Loucy (cell line): ENCODE measurements around the gene COL8A1.

Source experiments
- H2AFZ ChIP-seq: fragments of 200-600 bp; sonication (generic); 2 replicates; pipeline ENCODE4 v1.6.0; 2016; ENCODE audit warnings: antibody characterized with exemption, mild to moderate bottlenecking, low read length, moderate library complexity
- H3F3A ChIP-seq: fragments of 200-600 bp; 2 replicates; pipeline ENCODE4 v1.6.0; 2016; ENCODE audit warnings: antibody characterized with exemption, low read depth, mild to moderate bottlenecking
- H3K27me3 ChIP-seq: fragments of 200-600 bp; sonication (generic); 2 replicates; pipeline ENCODE4 v1.6.1; 2014; ENCODE audit warnings: low read length, mild to moderate bottlenecking; ENCODE audit not compliant: insufficient read depth, poor library complexity, severe bottlenecking
- H3K36me3 ChIP-seq: fragments of 200-600 bp; sonication (generic); 2 replicates; pipeline ENCODE4 v1.6.1; 2016; ENCODE audit warnings: low read length; ENCODE audit not compliant: insufficient read depth
- H3K4me1 ChIP-seq: fragments of 200-600 bp; sonication (generic); 2 replicates; pipeline ENCODE4 v1.5.1; 2014; ENCODE audit warnings: low read length, mild to moderate bottlenecking; ENCODE audit not compliant: insufficient read depth, poor library complexity, severe bottlenecking
- H3K4me2 ChIP-seq: fragments of 200-600 bp; sonication (generic); 2 replicates; pipeline ENCODE4 v1.6.0; 2014; ENCODE audit warnings: antibody characterized with exemption, low read length, low read depth, mild to moderate bottlenecking; ENCODE audit not compliant: poor library complexity, severe bottlenecking
- H3K4me3 ChIP-seq: fragments of 200-600 bp; sonication (generic); 2 replicates; pipeline ENCODE4 v1.5.1; 2014; ENCODE audit warnings: low read length, mild to moderate bottlenecking, mixed read lengths; ENCODE audit not compliant: poor library complexity, severe bottlenecking
- H3K79me2 ChIP-seq: fragments of 200-600 bp; sonication (generic); 2 replicates; pipeline ENCODE4 v1.6.1; 2014; ENCODE audit warnings: low read length; ENCODE audit not compliant: insufficient read depth
- H3K9ac ChIP-seq: fragments of 200-600 bp; sonication (generic); 2 replicates; pipeline ENCODE4 v1.6.0; 2014; ENCODE audit warnings: mild to moderate bottlenecking, low read depth, low read length, moderate library complexity; ENCODE audit not compliant: poor library complexity, severe bottlenecking
- H3K9me2 ChIP-seq: fragments of 200-600 bp; sonication (generic); replicated peaks from 2 replicates; pipeline ENCODE4 v1.6.1; 2016; ENCODE audit warnings: low read depth, low read length, mixed read lengths
- H3K9me3 ChIP-seq: fragments of 200-600 bp; sonication (generic); 2 replicates; pipeline ENCODE4 v1.6.1; 2014; ENCODE audit warnings: mild to moderate bottlenecking, antibody characterized with exemption, low read length, low read depth; ENCODE audit not compliant: insufficient read depth
- H4K20me1 ChIP-seq: fragments of 200-600 bp; sonication (generic); 2 replicates; pipeline ENCODE4 v1.6.0; 2014; ENCODE audit warnings: antibody characterized with exemption, low read length, mild to moderate bottlenecking; ENCODE audit not compliant: insufficient read depth, poor library complexity, severe bottlenecking
- EZH2phosphoT487 ChIP-seq: fragments of 200-600 bp; IDR thresholded peaks from 2 replicates; pipeline ENCODE4 v1.6.1; 2018; ENCODE audit warnings: antibody characterized with exemption, mild to moderate bottlenecking, moderate library complexity, borderline replicate concordance
- TF ChIP-seq, protein P1 (sequence below): fragments of 200-600 bp; sonication (generic); conservative IDR thresholded peaks from 2 replicates; pipeline ENCODE4 v1.5.1; 2014; ENCODE audit warnings: mild to moderate bottlenecking, antibody characterized with exemption, low read length

The COL8A1 gene

DNA sequence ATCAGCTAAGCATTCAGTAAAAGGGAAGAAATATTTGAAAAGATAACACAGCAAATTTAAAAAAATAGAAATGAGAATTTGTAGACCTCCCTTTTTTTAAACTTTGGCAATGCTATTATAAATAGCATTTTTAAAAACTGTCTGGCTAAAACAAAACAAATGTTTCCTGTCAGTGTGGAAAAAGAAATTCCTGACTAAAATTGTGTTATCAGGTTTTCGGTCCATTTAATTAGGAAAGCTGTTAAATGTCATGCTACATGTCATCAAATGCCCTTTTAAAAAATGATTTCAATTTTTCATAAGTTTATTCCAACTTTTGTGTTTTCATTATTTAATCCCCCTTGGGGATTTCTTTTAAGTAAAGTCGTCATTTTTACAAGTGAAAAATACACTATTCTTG lies 29.6 kb downstream of the COL8A1 start:
- no peaks in the 10 kb centered on the region for H3K36me3 ChIP-seq
- no peaks in the 10 kb centered on the region for H3K27me3 ChIP-seq
- no peak for TF ChIP-seq EZH2phosphoT487
- TF ChIP-seq, protein P1, sequence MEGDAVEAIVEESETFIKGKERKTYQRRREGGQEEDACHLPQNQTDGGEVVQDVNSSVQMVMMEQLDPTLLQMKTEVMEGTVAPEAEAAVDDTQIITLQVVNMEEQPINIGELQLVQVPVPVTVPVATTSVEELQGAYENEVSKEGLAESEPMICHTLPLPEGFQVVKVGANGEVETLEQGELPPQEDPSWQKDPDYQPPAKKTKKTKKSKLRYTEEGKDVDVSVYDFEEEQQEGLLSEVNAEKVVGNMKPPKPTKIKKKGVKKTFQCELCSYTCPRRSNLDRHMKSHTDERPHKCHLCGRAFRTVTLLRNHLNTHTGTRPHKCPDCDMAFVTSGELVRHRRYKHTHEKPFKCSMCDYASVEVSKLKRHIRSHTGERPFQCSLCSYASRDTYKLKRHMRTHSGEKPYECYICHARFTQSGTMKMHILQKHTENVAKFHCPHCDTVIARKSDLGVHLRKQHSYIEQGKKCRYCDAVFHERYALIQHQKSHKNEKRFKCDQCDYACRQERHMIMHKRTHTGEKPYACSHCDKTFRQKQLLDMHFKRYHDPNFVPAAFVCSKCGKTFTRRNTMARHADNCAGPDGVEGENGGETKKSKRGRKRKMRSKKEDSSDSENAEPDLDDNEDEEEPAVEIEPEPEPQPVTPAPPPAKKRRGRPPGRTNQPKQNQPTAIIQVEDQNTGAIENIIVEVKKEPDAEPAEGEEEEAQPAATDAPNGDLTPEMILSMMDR: no peak
- no peak overlapping the region for H3K4me3 ChIP-seq
- H2AFZ ChIP-seq: no peak overlapping the region
- H3K4me1 ChIP-seq: no peaks in the 10 kb centered on the region
- no peaks in the 10 kb centered on the region for H3F3A ChIP-seq
- no peaks in the 10 kb centered on the region for H3K9me3 ChIP-seq
- H3K9ac ChIP-seq: no peak overlapping the region
- H3K9me2 ChIP-seq: no peaks in the 10 kb centered on the region
- no peaks in the 10 kb centered on the region for H3K79me2 ChIP-seq
- H4K20me1 ChIP-seq: no peaks in the 10 kb centered on the region
- H3K4me2 ChIP-seq: no peak overlapping the region

DNA sequence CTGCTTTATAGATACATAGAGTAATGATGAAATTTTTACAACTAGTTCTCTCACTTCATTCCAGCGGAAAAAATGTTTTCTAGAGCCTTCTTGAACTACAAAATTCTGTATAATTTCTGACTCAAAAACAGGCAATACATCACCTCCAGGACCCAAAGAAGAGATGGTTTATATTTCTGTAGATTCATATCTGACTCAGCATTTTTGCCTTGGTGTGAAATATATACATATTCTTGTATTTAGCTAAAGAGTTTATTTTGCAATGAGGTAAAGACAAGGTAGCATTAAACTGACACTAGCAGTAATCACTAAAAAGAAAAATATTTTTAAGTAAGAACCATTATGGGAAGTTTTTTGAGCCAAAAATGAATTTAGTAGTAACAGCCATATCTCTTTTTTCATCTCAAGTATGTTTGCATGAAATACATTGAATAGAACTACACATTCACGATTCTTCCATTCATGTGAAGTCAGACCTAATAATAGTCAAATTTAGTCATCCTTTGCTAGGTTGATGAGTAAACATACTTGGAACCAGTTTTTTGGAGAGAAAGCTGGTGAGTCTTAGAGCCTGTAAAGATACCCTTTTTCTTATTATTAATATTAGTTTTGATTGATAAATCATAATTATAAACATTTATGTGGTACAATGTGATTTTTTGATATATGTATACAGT lies 31.6 kb downstream of the COL8A1 start:
- no peak for TF ChIP-seq EZH2phosphoT487
- TF ChIP-seq, protein P1: no peak
- no peaks in the 10 kb centered on the region for H3K9me2 ChIP-seq
- H3K4me2 ChIP-seq: no peak overlapping the region
- no peaks in the 10 kb centered on the region for H3K27me3 ChIP-seq
- no peaks in the 10 kb centered on the region for H3K36me3 ChIP-seq
- no peak overlapping the region for H3K4me3 ChIP-seq
- no peaks in the 10 kb centered on the region for H3K4me1 ChIP-seq
- H3F3A ChIP-seq: no peaks in the 10 kb centered on the region
- H2AFZ ChIP-seq: no peak overlapping the region
- no peak overlapping the region for H3K9ac ChIP-seq
- H3K79me2 ChIP-seq: no peaks in the 10 kb centered on the region
- no peaks in the 10 kb centered on the region for H3K9me3 ChIP-seq
- H4K20me1 ChIP-seq: no peaks in the 10 kb centered on the region

DNA sequence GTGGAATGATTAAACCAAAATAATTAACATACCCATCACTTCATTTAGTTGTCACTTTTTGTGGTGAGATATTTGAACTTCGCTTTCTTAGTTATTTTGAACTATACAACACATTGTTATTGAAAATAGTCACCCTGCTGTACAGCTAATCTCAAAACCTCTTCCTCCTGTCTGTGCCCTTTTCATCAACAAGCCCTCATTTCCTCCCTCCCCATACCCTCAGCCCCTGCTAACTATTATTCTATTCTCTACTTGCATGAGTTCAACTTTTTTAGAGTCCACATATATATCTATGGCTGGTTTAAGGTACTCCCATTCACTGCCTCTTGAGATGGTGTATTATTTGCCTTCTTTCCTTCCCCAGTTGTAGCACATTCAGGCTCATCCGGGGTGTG lies 32.2 kb downstream of the COL8A1 start:
- Histone ChIP-seq H3F3A (no peaks in the 10 kb centered on the region), H3K79me2 (no peaks in the 10 kb centered on the region), H3K9ac (no peak overlapping the region), H4K20me1 (no peaks in the 10 kb centered on the region), H3K36me3 (no peaks in the 10 kb centered on the region), H3K4me1 (no peaks in the 10 kb centered on the region), H3K9me2 (no peaks in the 10 kb centered on the region), H3K27me3 (no peaks in the 10 kb centered on the region), H3K4me2 (no peak overlapping the region), H3K4me3 (no peak overlapping the region), H3K9me3 (no peaks in the 10 kb centered on the region), H2AFZ (no peak overlapping the region)
- TF ChIP-seq, protein P1: no peak
- no peak for TF ChIP-seq EZH2phosphoT487
